KBM-7 (cell line): ENCODE measurements around the gene PSD4.

Experiments
- DNase-seq: peaks from one replicate; pipeline ENCODE4 v3.0.0-alpha.2; 2015
- in situ Hi-C: fragments of 300-500 bp; cut with MboI; formaldehyde crosslinking; loops from 2 replicates; pipeline ENCODE4 v1.14.3; 2020; ENCODE audit warnings: low sequenced_read_pairs, low pct_unique_long_range_greater_than_20kb, mixed read lengths

The PSD4 gene

GRCh38 chr2:113173542-113174375, at the start of gene PSD4:
PSD4 (plus strand) TSS chr2:113173971; CDS start chr2:113182457, 8,486 bp downstream.
- in situ Hi-C loops, result no loop called here
- peak; percentile 96 for DNase-seq

GRCh38 chr2:113124181-113124961, 49.4 kb upstream of the PSD4 start:
- in situ Hi-C loops, result no loop called here

GRCh38 chr2:113124984-113125855, 48.6 kb upstream of the PSD4 start:
- DNase-seq, result no peak
- in situ Hi-C loops, result no loop called here

More at GRCh38 chr2:113124181-113124961, 49.4 kb upstream of the PSD4 start:
- DNase-seq, result peak; percentile 71

GRCh38 chr2:113126845-113127645, 46.7 kb upstream of the PSD4 start, which contains the start of gene IL1RN:
IL1RN (plus strand) TSS chr2:113127598; CDS start chr2:113127625, 27 bp downstream.
- in situ Hi-C loops, result no loop called here
- peak; percentile 75 for DNase-seq

GRCh38 chr2:113127646-113128570, 45.9 kb upstream of the PSD4 start:
- in situ Hi-C loops, result no loop called here
- DNase-seq, result no peak

- in situ Hi-C loops, result no loop called here
- DNase-seq, result no peak
Observed at GRCh38 chr2:113129519-113130078, 44.2 kb upstream of the PSD4 start.

GRCh38 chr2:113131352-113132185, 42.2 kb upstream of the PSD4 start:
- DNase-seq, result no peak
- in situ Hi-C loops, result no loop called here

GRCh38 chr2:113132414-113133021, 41.3 kb upstream of the PSD4 start:
- in situ Hi-C loops, result no loop called here
- DNase-seq, result no peak

- DNase-seq, result no peak
- in situ Hi-C loops, result no loop called here
Observed at GRCh38 chr2:113133704-113134598, 39.8 kb upstream of the PSD4 start.

- DNase-seq, result no peak
- in situ Hi-C loops, result no loop called here
Observed at GRCh38 chr2:113134717-113135116, 39.1 kb upstream of the PSD4 start.

GRCh38 chr2:113135317-113135716, 38.5 kb upstream of the PSD4 start:
- DNase-seq, result no peak
- in situ Hi-C loops, result no loop called here

GRCh38 chr2:113136828-113137775, 36.7 kb upstream of the PSD4 start:
- in situ Hi-C loops, result no loop called here
- peak; percentile 70 for DNase-seq

GRCh38 chr2:113137827-113138226, 35.9 kb upstream of the PSD4 start:
- in situ Hi-C loops, result no loop called here
- no peak for DNase-seq
